Measurements from ENCODE around the gene ADD3.

Gene ADD3

GRCh38 chr10:110006358-110007160 lies 1.2 kb upstream of the ADD3 start (continued):
- TF ChIP-seq HIC1 (tag by site-specific recombination; IDR thresholded peaks at IDR 0.05) (no peak; the same call in 1 of the 2 replicates), SP3 (tag by site-specific recombination; IDR thresholded peaks at IDR 0.05) (no peak), OSR2 (tag by site-specific recombination; IDR thresholded peaks at IDR 0.05) (no peak), ZNF10 (tag by site-specific recombination; IDR thresholded peaks at IDR 0.05) (no peak), ZNF202 (tag by site-specific recombination; IDR thresholded peaks at IDR 0.05; ENCODE audit: borderline replicate concordance) (no peak), ZNF704 (tag by site-specific recombination; IDR thresholded peaks at IDR 0.05) (no peak), ATF2 (tag by site-specific recombination; IDR thresholded peaks at IDR 0.05; ENCODE audit: low read depth) (no peak), ZNF324 (tag by site-specific recombination; IDR thresholded peaks at IDR 0.05) (no peak), KLF10 (tag by site-specific recombination; IDR thresholded peaks at IDR 0.05) (no peak), KLF9 (tag by site-specific recombination; IDR thresholded peaks at IDR 0.05; ENCODE audit: low read depth) (peak; percentile 24), ZNF596 (tag by site-specific recombination; IDR thresholded peaks at IDR 0.05) (no peak), ZNF514 (tag by site-specific recombination; IDR thresholded peaks at IDR 0.05) (no peak), ZNF140 (tag by site-specific recombination; IDR thresholded peaks at IDR 0.05) (no peak), BCL11B (tag by site-specific recombination; IDR thresholded peaks at IDR 0.05; ENCODE audit: low read depth) (no peak), ZNF335 (tag by site-specific recombination; conservative IDR thresholded peaks at IDR 0.05) (no peak), ZNF843 (tag by site-specific recombination; IDR thresholded peaks at IDR 0.05) (no peak), KLF1 (tag by site-specific recombination; IDR thresholded peaks at IDR 0.05) (peak; percentile 99), ZNF747 (tag by site-specific recombination; IDR thresholded peaks at IDR 0.05) (no peak), ZNF24 (tag by site-specific recombination; IDR thresholded peaks at IDR 0.05) (no peak), ZNF548 (tag by site-specific recombination; IDR thresholded peaks at IDR 0.05) (no peak), ZNF544 (tag by site-specific recombination; IDR thresholded peaks at IDR 0.05) (no peak), ZNF48 (tag by site-specific recombination; IDR thresholded peaks at IDR 0.05) (no peak), ZNF112 (tag by site-specific recombination; IDR thresholded peaks at IDR 0.05) (no peak), ZSCAN23 (tag by site-specific recombination; IDR thresholded peaks at IDR 0.05) (0 out of 2 replicates have a peak, but pooled peaks have one; percentile 28), ZBTB17 (tag by site-specific recombination; IDR thresholded peaks at IDR 0.05) (peak; percentile 70), ZNF354C (tag by site-specific recombination; IDR thresholded peaks at IDR 0.05; ENCODE audit: borderline replicate concordance, low read depth) (no peak), GFI1B (tag by site-specific recombination; IDR thresholded peaks at IDR 0.05) (no peak), ZNF292 (tag by site-specific recombination; IDR thresholded peaks at IDR 0.05; ENCODE audit: borderline replicate concordance, low read depth) (no peak), SETDB1 (IDR thresholded peaks at IDR 0.05; ENCODE audit: insufficient read length, low read length) (no peak), ZNF660 (tag by site-specific recombination; IDR thresholded peaks at IDR 0.05) (no peak), KLF17 (tag by site-specific recombination; IDR thresholded peaks at IDR 0.05) (peak; percentile 99), ZNF157 (tag by site-specific recombination; IDR thresholded peaks at IDR 0.05) (no peak), ZNF146 (tag by site-specific recombination; IDR thresholded peaks at IDR 0.05) (no peak), ZEB2 (tag by site-specific recombination; IDR thresholded peaks at IDR 0.05) (peak; percentile 41; the same call in 1 of the 2 replicates), ZNF571 (tag by site-specific recombination; IDR thresholded peaks at IDR 0.05) (no peak), GLIS1 (tag by site-specific recombination; IDR thresholded peaks at IDR 0.05) (peak; percentile 92), ZNF19 (tag by site-specific recombination; IDR thresholded peaks at IDR 0.05; ENCODE audit: low read depth) (no peak)

All from HEK293 (cell line).